PC-3 (cell line): ENCODE data around the gene ANO4. TPM values are rescaled to one million over a fixed set of nuclear protein-coding genes. Genes with fewer than 3 reads are reported as not detected.
"Not testable (repeated sequence)": the region's sequence is repeated elsewhere in the genome, so short reads cannot be mapped to it uniquely, and the experiment has no call there.

Experiments
- ATAC-seq: fragments of 200-7000 bp; cut with Tn5 transposase; 2 replicates; pipeline ENCODE4 v1.9.1; 2020; ENCODE audit warnings: mild to moderate bottlenecking, moderate library complexity
- BruUV-seq: library from RNA; stranded (reverse); fragments of 400-500 nt; replicated peaks from 2 replicates; lab custom pipeline; 2021; lab: Mats Ljungman, UMichigan
- CTCF ChIA-PET: fragments of 300-600 bp; sonication (Branson Sonifier 250); formaldehyde crosslinking; loops from one replicate; lab custom pipeline; 2022; ENCODE audit warnings: antibody characterized with exemption; lab: Charles Lee
- POLR2A ChIA-PET: fragments of 300-600 bp; sonication (Branson Sonifier 250); formaldehyde crosslinking; loops from one replicate; lab custom pipeline; 2022; ENCODE audit warnings: antibody characterized with exemption; ENCODE audit not compliant: unreplicated experiment; lab: Charles Lee
- DNase-seq: peaks from one replicate; pipeline ENCODE4 v3.0.0-alpha.2; 2015
- H2AFZ ChIP-seq: fragments of 300-600 bp; sonication (generic); 2 replicates; pipeline ENCODE4 v1.6.0; 2016; ENCODE audit warnings: antibody characterized with exemption, low read length
- H3F3A ChIP-seq: fragments of 300-600 bp; sonication (generic); one replicate; pipeline ENCODE4 v1.6.0; 2017; ENCODE audit warnings: antibody characterized with exemption, low read length, control low read depth, mild to moderate bottlenecking; ENCODE audit not compliant: unreplicated experiment
- H3K27ac ChIP-seq: fragments of 300-600 bp; sonication (generic); 2 replicates; pipeline ENCODE4 v1.5.1; 2016; ENCODE audit warnings: mild to moderate bottlenecking, low read length
- H3K27me3 ChIP-seq: fragments of 300-600 bp; sonication (generic); 2 replicates; pipeline ENCODE4 v1.6.1; 2016; ENCODE audit warnings: low read length, mixed read lengths
- H3K36me3 ChIP-seq: fragments of 300-600 bp; sonication (generic); 2 replicates; pipeline ENCODE4 v1.6.1; 2016; ENCODE audit warnings: low read depth, mixed run types, low read length, mixed read lengths
- H3K4me1 ChIP-seq: fragments of 300-600 bp; sonication (generic); 2 replicates; pipeline ENCODE4 v1.5.1; 2016; ENCODE audit warnings: low read length; ENCODE audit not compliant: insufficient read depth
- H3K4me2 ChIP-seq: fragments of 300-600 bp; sonication (generic); 2 replicates; pipeline ENCODE4 v1.6.0; 2016; ENCODE audit warnings: low read length
- H3K4me3 ChIP-seq: fragments of 300-600 bp; sonication (generic); 2 replicates; pipeline ENCODE4 v1.5.1; 2016; ENCODE audit warnings: mild to moderate bottlenecking, low read length, mixed read lengths
- H3K79me2 ChIP-seq: fragments of 300-600 bp; sonication (generic); 2 replicates; pipeline ENCODE4 v1.6.1; 2017; ENCODE audit warnings: low read length, mixed read lengths
- H3K9ac ChIP-seq: fragments of 300-600 bp; sonication (generic); 2 replicates; pipeline ENCODE4 v1.6.0; 2016; ENCODE audit warnings: mild to moderate bottlenecking, low read length
- H3K9me2 ChIP-seq: fragments of 300-600 bp; sonication (generic); replicated peaks from 2 replicates; pipeline ENCODE4 v1.6.1; 2016; ENCODE audit warnings: mixed run types, low read length, mixed read lengths
- H3K9me3 ChIP-seq: fragments of 300-600 bp; sonication (generic); 2 replicates; pipeline ENCODE4 v1.6.1; 2016; ENCODE audit warnings: low read length, mixed read lengths
- H4K20me1 ChIP-seq: fragments of 300-600 bp; sonication (generic); 2 replicates; pipeline ENCODE4 v1.6.1; 2016; ENCODE audit warnings: low read length, mixed read lengths
- CTCF ChIP-seq: fragments of 300-600 bp; sonication (generic); conservative IDR thresholded peaks from 2 replicates; pipeline ENCODE4 v1.5.1; 2017; ENCODE audit warnings: antibody characterized with exemption, low read depth, mild to moderate bottlenecking, low read length
- EZH2 ChIP-seq: fragments of 300-600 bp; sonication (generic); IDR thresholded peaks from one replicate; pipeline ENCODE4 v1.6.1; 2017; ENCODE audit warnings: antibody characterized with exemption, mild to moderate bottlenecking, low read length; ENCODE audit not compliant: unreplicated experiment
- EZH2phosphoT487 ChIP-seq: fragments of 300-600 bp; sonication (generic); IDR thresholded peaks from 2 replicates; pipeline ENCODE4 v1.6.1; 2018; ENCODE audit warnings: mild to moderate bottlenecking, antibody characterized with exemption, low read length, borderline replicate concordance
- intact Hi-C: fragments of 100-400 bp; cut with micrococcal nuclease; formaldehyde crosslinking; loops from 2 replicates; pipeline ENCODE4 v1.9.0; 2023
- total RNA-seq: library from RNA; depleted of rRNA; stranded (reverse); fragments of >200 nt; gene quantifications from 2 replicates; pipeline ENCODE4 v1.2.3, GENCODE V29; 2014

ANO4 gene
- total RNA-seq, 1 experiment from 2014 or later = not detected

- Histone ChIP-seq H3K27me3 (no peaks in the 10 kb centered on the region), H3F3A (no peaks in the 10 kb centered on the region), H3K4me1 (no peaks in the 10 kb centered on the region), H3K9ac (no peak overlapping the region), H3K27ac (no peak overlapping the region), H3K79me2 (no peaks in the 10 kb centered on the region), H4K20me1 (no peaks in the 10 kb centered on the region), H3K9me3 (0 out of 2 replicates have a peak, but pooled peaks cover 4% of the 10 kb centered on the region), H3K36me3 (no peaks in the 10 kb centered on the region), H3K4me2 (no peak overlapping the region), H3K4me3 (no peak overlapping the region), H3K9me2 (no peaks in the 10 kb centered on the region), H2AFZ (no peak overlapping the region)
- ChIA-PET CTCF (no interaction called here), POLR2A (no interaction called here)
- no TSS peak for BruUV-seq
- intact Hi-C loops = no loop called here
- no peak for DNase-seq
- ATAC-seq = no peak
- no peak for TF ChIP-seq EZH2
- TF ChIP-seq CTCF = no peak
- TF ChIP-seq EZH2phosphoT487 = no peak
Measured at GRCh38 chr12:100986595-100987547, 192.3 kb downstream of the ANO4 start.

GRCh38 chr12:100987552-100988521 is 193.3 kb downstream of the ANO4 start:
- peak overlapping the region; percentile 55 for H3K4me2 ChIP-seq

DNA sequence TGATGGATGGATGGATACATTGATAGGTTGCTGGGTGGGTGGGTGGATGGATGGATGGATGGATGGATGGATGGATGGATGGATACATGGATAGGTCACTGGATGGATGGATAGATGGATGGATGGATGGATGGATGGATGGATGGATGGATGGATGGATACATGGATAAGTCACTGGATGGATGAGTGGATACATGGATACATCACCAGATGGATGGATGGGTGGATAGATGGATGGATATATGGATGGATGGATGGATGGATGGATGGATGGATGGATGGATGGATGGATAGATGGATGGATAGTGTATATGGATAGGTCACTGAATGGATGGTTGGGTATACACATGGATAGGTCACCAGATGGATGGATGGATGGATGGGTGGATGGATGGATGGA is 194.9 kb downstream of the ANO4 start:
- H3K9me2 ChIP-seq, POLR2A ChIA-PET, H2AFZ ChIP-seq, DNase-seq, intact Hi-C loops, ATAC-seq, H3K36me3 ChIP-seq, H3K4me1 ChIP-seq, H3K4me2 ChIP-seq, H3K27ac ChIP-seq, H3K4me3 ChIP-seq, H3K9ac ChIP-seq, H4K20me1 ChIP-seq, H3K9me3 ChIP-seq, H3K79me2 ChIP-seq, H3F3A ChIP-seq, CTCF ChIA-PET, H3K27me3 ChIP-seq, BruUV-seq: not testable (repeated sequence)

More at GRCh38 chr12:100987552-100988521, 193.3 kb downstream of the ANO4 start:
- H3K27ac ChIP-seq = no peak overlapping the region
- no TSS peak for BruUV-seq
- no peak overlapping the region for H3K4me3 ChIP-seq
- peak; percentile 66 for DNase-seq
- no peak overlapping the region for H3K9ac ChIP-seq
- H3K36me3 ChIP-seq = no peaks in the 10 kb centered on the region
- intact Hi-C loops = no loop called here
- no peaks in the 10 kb centered on the region for H3K9me2 ChIP-seq
- H4K20me1 ChIP-seq = no peaks in the 10 kb centered on the region
- H3K79me2 ChIP-seq = no peaks in the 10 kb centered on the region
- no peaks in the 10 kb centered on the region for H3K4me1 ChIP-seq
- H3K27me3 ChIP-seq = no peaks in the 10 kb centered on the region
- ATAC-seq = no peak
- H3F3A ChIP-seq = no peaks in the 10 kb centered on the region
- POLR2A ChIA-PET = no interaction called here
- peak; percentile 55 for TF ChIP-seq CTCF
- TF ChIP-seq EZH2 = no peak
- CTCF ChIA-PET = no interaction called here
- no peak overlapping the region for H2AFZ ChIP-seq
- H3K9me3 ChIP-seq = 0 out of 2 replicates have a peak, but pooled peaks cover 4% of the 10 kb centered on the region
